Left kidney (tissue), 2 donors: ENCODE measurements around the gene CHP2. TPM values are rescaled to one million over a fixed set of nuclear protein-coding genes. Genes with fewer than 3 reads are reported as not detected.

ENCODE experiments used
- DNase-seq: peaks from one replicate; pipeline ENCODE4 v3.0.0-alpha.2; 2013
- polyA plus RNA-seq: library from polyadenylated mRNA; unstranded; fragments of 120-200 nt; gene quantifications from one replicate; pipeline ENCODE4 v1.2.1, GENCODE V29; 2013; ENCODE audit not compliant: insufficient read length

The CHP2 gene
- polyA plus RNA-seq, 1 donor: 1.0 TPM

- no peak for DNase-seq
These were observed 52.2 kb downstream of the CHP2 start for GRCh38 chr16:23807028-23807427.

Other genes with a start within 250 kb of the CHP2 start
- gene GGA2, start 244.5 kb upstream of the CHP2 start, polyA plus RNA-seq: 165 TPM
- gene EARS2, start 197.7 kb upstream of the CHP2 start, polyA plus RNA-seq: 30.7 TPM
- gene UBFD1, start 197.3 kb upstream of the CHP2 start, polyA plus RNA-seq: 82.7 TPM
- 87.2 TPM for gene NDUFAB1, start 158.7 kb upstream of the CHP2 start, polyA plus RNA-seq
- gene PALB2, start 113.7 kb upstream of the CHP2 start, polyA plus RNA-seq: 24.6 TPM
- gene DCTN5, start 113.6 kb upstream of the CHP2 start, polyA plus RNA-seq: 78.7 TPM
- gene PLK1, start 76.1 kb upstream of the CHP2 start, polyA plus RNA-seq: 38.8 TPM
- gene ERN2, start 41.8 kb upstream of the CHP2 start, polyA plus RNA-seq: 0.47 TPM
- 3.8 TPM for gene PRKCB, start 81.0 kb downstream of the CHP2 start, polyA plus RNA-seq